Activated CD4-positive, alpha-beta T cell treated with anti-CD3 and anti-CD28 coated beads, Interleukin-2, amount 50 U/mL, for 48 hours (primary cell): ENCODE results near the gene COX6A1.
A peak's percentile ranks its signal among the peaks of the same experiment; 100 is the strongest.
"Not testable (repeated sequence)": the region's sequence is repeated elsewhere in the genome, so short reads cannot be mapped to it uniquely, and the experiment has no call there.

Experiments used
- DNase-seq, 2 experiments: peaks; one replicate each; pipeline ENCODE4 v3.0.0-alpha.2; 2020

The COX6A1 gene

GRCh38 chr12:120428597-120429229 is 9.2 kb upstream of the COX6A1 start:
- DNase-seq: no peak

GRCh38 chr12:120429368-120429767 is 8.5 kb upstream of the COX6A1 start:
- DNase-seq: no peak

- DNase-seq: no peak
These were observed 5.0 kb upstream of the COX6A1 start for GRCh38 chr12:120432772-120433525.

- no peak for DNase-seq
These were observed 734 bp downstream of the COX6A1 start for GRCh38 chr12:120438495-120439198.

- peak; percentile 69 to 75 for DNase-seq
These were observed 1.8 kb downstream of the COX6A1 start for GRCh38 chr12:120439646-120440247.

GRCh38 chr12:120444676-120445075 is 6.8 kb downstream of the COX6A1 start:
- DNase-seq: no peak

- DNase-seq: peak; percentile 89 to 91
These were observed 8.3 kb downstream of the COX6A1 start, which contains the start of the genes GATC and TRIAP1 for GRCh38 chr12:120445911-120446843. TSS of gene GATC (plus strand) at chr12:120446444. CDS start at chr12:120446481, 37 bp downstream. TSS of gene TRIAP1 (minus strand) at chr12:120446384. CDS start at chr12:120446372, 12 bp downstream.

- not testable (repeated sequence) for DNase-seq
These were observed 8.9 kb downstream of the COX6A1 start for GRCh38 chr12:120446844-120447178.

- DNase-seq: no peak
These were observed 10.1 kb downstream of the COX6A1 start for GRCh38 chr12:120447992-120448391.

GRCh38 chr12:120452524-120452923 is 14.6 kb downstream of the COX6A1 start:
- not testable (repeated sequence) for DNase-seq

GRCh38 chr12:120453060-120453750 is 15.3 kb downstream of the COX6A1 start:
- no peak for DNase-seq

GRCh38 chr12:120453977-120454376 is 16.1 kb downstream of the COX6A1 start:
- no peak for DNase-seq

- DNase-seq: no peak
These were observed 17.4 kb downstream of the COX6A1 start for GRCh38 chr12:120455302-120455701.

GRCh38 chr12:120457133-120457532 is 19.2 kb downstream of the COX6A1 start:
- DNase-seq: no peak

- no peak for DNase-seq
These were observed 22.2 kb downstream of the COX6A1 start for GRCh38 chr12:120460157-120460556.

GRCh38 chr12:120462099-120462640 is 24.3 kb downstream of the COX6A1 start:
- DNase-seq: no peak

- no peak for DNase-seq
These were observed 25.8 kb downstream of the COX6A1 start for GRCh38 chr12:120463712-120464111.

GRCh38 chr12:120465756-120466155 is 27.8 kb downstream of the COX6A1 start:
- no peak for DNase-seq

- DNase-seq: peak; percentile 44 to 55
These were observed 28.8 kb downstream of the COX6A1 start for GRCh38 chr12:120466560-120467315.

- DNase-seq: no peak
These were observed 29.5 kb downstream of the COX6A1 start for GRCh38 chr12:120467439-120467838.
